HG03060 (cell line): ENCODE data around the gene PBX1.

Experiments used
- ATAC-seq: cut with Tn5 transposase; IDR thresholded peaks from one replicate; pipeline ENCODE4 v1.9.1; 2021; ENCODE audit warnings: low read depth, moderate number of reproducible peaks; ENCODE audit not compliant: unreplicated experiment

The PBX1 gene

DNA sequence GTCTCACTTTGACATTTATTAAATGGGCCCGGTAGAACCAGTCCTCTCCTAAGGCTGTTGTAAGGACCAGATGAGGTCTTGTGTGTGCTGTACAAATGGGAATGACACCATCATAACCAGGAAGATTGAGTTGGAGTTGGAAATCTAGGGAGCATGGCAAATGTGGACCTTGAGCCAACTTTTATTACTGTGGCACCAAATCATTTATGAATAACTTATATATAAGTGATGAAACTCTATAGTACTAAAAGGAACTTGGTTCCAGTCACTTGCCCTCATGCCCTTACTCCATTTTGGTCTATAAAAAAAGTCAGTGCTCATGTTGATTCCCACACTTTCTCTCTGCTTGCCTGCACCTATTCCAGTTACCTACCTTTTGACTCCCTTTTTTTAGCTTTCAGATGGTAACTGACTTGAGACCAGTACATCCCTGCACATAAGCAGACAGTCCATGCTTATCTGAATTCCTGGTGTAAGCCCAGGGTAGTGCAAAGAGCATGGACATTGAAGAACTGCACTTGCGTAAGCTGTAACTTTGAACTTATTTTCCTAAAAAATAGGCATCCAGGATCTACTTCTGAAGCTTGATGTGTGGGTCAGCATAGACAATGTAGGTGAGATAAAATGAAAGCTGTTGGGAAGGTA, 210.6 kb downstream of the PBX1 start:
- ATAC-seq: no peak

GRCh38 chr1:164770131-164770529, 211.1 kb downstream of the PBX1 start:
- no peak for ATAC-seq

DNA sequence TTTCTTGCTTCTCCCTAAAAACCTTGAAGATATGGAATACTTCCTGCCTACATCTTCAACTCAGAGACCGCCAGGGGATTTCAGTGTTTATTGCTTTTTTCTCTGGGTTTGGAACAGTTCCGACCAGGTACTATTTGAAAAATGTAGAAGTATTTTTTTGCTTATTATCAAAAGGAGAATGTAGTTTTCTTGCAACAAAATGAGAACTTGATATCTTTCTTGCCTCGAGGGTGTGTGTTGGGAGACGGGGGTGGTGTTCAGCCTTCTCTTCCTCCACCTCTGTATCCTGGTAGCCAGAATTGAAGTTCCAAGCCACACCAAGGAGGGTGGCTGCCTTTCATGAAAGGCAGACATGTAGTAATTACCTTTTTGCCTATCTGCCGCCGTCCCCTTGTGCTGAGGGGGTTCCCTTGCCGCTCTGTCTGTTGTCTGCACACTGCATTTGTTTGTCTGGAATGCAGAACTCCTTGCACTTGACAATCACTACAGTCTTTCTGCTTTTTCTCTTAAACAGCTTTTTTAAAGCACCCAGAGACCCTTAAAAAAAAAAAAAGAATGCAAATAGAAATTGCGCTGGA, 212.1 kb downstream of the PBX1 start:
- no peak for ATAC-seq

- ATAC-seq: no peak
Measured at GRCh38 chr1:164771619-164772361, 212.8 kb downstream of the PBX1 start.

DNA sequence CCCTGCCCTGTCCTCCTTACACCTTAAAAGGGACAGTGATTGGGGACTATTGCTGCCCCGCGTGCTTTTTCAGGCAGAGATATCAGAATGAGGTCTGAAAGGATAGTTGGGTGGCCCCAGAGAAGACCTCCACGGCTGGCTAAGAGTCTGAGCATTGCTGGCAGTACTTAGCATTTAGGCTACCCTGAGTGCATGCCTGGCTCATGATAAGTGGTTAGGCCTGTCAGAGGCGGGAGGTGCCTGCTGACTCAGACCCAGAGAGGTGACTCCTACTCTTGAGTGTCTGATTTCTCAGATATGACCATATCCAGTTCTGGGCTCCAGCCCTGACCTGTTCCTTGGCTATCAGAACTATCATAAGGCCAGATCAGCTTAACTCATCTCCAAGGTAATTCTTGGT, 213.7 kb downstream of the PBX1 start:
- ATAC-seq: peak; percentile 96

- no peak for ATAC-seq
Measured at GRCh38 chr1:164773102-164773501, 214.1 kb downstream of the PBX1 start.

- ATAC-seq: no peak
Measured at GRCh38 chr1:164774413-164774812, 215.4 kb downstream of the PBX1 start.

DNA sequence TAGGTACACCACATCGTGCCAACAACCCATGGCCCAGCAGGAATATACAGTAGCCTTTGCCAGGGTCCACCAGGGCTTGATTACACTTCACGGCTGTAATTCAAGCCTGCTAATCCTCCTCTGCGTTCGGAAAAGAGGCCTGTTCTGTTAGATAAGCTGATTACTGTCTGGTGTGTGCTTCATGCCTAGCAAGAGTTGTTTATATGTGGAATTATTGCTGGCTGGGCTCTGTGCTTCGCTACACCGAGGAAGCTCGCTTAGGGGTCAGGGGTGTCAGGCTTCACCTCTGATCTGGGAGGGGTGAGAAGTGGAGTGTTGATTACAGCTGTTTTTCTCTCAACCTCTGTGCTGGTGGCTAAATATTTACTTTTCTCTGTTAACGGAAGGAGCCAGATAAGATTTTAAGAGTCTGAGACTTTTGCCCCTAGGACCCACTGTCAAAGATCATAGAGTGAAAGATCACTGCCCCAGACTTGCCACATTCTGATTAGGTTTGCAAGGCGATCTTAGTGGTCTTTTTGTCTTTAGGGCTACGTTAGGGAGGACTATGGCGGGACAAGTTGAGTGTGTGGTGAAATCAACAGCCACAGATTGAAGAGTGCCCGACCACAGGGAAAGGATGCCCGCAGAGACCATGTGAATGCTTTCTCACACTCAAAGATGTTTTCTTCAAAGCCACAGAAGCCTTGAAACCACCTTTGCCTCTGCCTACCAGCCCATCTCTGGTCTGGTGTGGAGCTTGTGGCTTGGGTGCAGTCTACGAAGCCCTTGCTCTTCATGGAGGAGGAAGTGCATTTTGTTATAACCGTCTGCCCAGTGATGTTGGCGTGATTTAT, 216.1 kb downstream of the PBX1 start:
- no peak for ATAC-seq

DNA sequence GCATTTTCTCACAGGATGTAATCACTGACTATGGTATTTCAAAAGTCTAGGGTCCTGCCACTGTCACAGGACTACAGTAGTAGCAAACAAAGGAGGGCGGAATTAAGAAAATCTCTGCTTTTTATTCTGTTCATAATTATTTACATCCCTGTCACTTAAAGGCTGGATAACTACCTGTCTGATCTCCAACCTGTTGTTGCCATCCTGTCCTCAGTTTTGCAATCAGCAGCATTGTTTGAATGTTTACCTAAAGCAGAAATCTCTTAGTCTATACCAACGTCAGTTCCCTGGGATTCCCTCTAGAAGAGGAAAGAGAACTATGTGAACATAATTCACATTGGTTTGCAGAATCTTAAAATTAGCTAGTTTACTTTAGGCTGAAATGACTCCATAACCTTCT, 218.5 kb downstream of the PBX1 start:
- no peak for ATAC-seq

GRCh38 chr1:164779376-164779775, 220.4 kb downstream of the PBX1 start:
- no peak for ATAC-seq

- no peak for ATAC-seq
Measured at GRCh38 chr1:164780111-164780812, 221.3 kb downstream of the PBX1 start.

GRCh38 chr1:164780863-164781262, 221.9 kb downstream of the PBX1 start:
- no peak for ATAC-seq

- ATAC-seq: no peak
Measured at GRCh38 chr1:164781972-164782371, 223.0 kb downstream of the PBX1 start.

DNA sequence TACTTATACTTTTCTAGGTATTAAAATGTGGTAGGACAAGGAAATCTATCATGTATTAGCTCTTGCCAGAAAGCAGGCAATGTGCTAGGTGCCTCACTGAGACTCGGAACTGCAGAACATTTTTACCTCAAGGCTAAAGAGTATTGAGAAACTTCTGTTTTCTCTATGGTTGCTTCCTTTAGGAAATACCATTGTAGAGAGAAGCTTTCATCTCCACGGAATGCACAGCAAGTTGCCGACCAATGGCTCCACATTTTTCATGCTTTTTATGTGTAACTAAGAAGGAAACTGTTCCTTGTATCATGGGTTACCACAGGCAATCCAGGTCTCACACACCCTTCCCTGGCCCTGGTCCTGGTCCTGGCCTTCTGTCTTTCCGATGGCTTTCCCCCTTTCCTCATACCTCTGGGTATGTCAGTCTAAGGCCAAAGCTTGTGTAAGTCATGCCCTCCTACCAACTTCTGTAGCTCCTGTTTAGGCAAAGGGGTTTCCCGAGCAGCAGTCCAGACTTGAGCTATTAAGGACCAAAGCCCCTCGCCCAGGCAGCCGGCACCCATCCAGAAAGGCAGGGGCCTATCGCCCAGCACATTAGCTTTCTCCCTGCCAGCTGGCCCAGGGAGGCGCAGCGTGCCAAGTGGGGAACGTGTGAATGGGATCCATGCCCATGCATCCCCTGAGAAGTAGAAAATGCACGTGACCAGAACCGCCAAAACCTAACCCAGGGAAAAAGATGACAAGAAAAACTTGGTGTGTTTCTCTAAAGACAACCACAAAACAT, 225.0 kb downstream of the PBX1 start:
- no peak for ATAC-seq

DNA sequence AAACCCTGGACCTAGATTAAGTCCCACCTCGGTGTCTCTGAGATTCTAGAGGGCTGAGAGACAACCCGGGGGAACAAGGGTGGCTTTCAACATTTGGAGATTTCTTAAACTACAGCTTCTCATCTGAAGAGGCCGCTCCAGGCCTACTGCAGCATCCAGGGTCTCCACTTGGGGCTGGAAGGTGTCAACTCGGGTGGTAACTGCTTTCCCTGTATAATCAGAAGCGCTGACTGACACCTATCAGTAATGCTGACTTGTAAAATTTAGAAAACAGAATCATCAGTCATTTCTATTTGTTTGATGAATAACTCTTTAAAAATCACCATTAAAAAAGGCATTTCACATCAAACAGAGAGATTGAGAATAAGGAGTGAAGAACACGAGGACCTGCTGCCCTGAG, 226.0 kb downstream of the PBX1 start:
- ATAC-seq: no peak

GRCh38 chr1:164785841-164786534, 227.0 kb downstream of the PBX1 start:
- ATAC-seq: no peak

GRCh38 chr1:164786980-164787833, 228.2 kb downstream of the PBX1 start:
- peak; percentile 90 for ATAC-seq

DNA sequence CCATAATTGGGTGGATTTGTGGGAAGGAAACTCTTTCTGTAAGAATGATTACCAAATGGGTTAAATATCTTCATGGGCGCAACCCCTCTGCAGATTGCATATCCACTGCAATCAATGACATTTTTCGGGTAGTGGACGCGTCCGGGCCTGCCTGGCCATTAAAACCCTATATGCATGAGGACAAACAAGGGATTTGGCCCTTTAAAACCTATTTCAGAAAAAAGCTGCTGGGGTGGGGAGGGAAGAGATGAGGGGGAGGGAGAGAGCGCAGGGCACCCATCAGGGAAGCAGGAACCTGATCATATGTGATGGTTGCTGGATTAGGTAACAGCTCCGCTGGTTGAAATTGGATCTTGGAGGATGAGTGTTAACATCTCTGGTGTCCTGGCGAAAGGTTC, 228.8 kb downstream of the PBX1 start:
- no peak for ATAC-seq
